ENCODE data around the gene ZPBP2.

ZPBP2 gene

DNA sequence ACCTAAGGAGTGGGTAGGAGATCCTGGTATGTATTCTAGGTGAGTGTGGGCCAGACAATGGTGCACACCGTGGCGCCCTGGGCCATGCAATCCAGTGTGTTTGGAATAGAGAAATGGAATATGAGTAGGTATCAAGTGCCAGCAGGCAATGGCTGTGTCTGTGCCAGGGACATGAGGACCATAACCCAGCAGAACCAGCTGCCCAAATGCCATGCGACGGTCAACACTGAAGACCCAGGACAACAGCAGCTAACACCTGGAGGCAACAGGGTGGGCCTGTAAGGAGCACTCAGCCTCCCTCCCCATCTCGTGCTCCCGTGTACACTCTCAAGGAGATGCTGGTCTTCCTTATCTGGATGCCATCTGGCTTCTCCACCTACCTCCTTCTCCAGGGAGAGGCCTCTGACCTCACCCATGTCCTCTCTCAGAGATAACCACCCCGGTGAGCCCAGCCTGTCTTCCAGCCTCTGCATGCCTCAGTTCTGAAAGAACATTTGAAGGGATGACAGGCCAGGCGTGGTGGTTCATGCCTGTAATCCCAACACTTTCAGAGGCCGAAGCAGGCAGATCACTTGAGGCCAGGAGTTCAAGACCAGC is 51.2 kb downstream of the ZPBP2 start (continued):
- TF ChIP-seq, protein P1, sequence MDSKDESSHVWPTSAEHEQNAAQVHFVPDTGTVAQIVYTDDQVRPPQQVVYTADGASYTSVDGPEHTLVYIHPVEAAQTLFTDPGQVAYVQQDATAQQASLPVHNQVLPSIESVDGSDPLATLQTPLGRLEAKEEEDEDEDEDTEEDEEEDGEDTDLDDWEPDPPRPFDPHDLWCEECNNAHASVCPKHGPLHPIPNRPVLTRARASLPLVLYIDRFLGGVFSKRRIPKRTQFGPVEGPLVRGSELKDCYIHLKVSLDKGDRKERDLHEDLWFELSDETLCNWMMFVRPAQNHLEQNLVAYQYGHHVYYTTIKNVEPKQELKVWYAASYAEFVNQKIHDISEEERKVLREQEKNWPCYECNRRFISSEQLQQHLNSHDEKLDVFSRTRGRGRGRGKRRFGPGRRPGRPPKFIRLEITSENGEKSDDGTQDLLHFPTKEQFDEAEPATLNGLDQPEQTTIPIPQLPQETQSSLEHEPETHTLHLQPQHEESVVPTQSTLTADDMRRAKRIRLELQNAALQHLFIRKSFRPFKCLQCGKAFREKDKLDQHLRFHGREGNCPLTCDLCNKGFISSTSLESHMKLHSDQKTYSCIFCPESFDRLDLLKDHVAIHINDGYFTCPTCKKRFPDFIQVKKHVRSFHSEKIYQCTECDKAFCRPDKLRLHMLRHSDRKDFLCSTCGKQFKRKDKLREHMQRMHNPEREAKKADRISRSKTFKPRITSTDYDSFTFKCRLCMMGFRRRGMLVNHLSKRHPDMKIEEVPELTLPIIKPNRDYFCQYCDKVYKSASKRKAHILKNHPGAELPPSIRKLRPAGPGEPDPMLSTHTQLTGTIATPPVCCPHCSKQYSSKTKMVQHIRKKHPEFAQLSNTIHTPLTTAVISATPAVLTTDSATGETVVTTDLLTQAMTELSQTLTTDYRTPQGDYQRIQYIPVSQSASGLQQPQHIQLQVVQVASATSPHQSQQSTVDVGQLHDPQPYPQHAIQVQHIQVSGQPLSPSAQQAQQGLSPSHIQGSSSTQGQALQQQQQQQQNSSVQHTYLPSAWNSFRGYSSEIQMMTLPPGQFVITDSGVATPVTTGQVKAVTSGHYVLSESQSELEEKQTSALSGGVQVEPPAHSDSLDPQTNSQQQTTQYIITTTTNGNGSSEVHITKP (tag by site-specific recombination; IDR thresholded peaks at IDR 0.05), result no peak
- TF ChIP-seq, protein P2, sequence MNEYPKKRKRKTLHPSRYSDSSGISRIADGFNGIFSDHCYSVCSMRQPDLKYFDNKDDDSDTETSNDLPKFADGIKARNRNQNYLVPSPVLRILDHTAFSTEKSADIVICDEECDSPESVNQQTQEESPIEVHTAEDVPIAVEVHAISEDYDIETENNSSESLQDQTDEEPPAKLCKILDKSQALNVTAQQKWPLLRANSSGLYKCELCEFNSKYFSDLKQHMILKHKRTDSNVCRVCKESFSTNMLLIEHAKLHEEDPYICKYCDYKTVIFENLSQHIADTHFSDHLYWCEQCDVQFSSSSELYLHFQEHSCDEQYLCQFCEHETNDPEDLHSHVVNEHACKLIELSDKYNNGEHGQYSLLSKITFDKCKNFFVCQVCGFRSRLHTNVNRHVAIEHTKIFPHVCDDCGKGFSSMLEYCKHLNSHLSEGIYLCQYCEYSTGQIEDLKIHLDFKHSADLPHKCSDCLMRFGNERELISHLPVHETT (tag by site-specific recombination; IDR thresholded peaks at IDR 0.05), result no peak
- TF ChIP-seq, protein P3, sequence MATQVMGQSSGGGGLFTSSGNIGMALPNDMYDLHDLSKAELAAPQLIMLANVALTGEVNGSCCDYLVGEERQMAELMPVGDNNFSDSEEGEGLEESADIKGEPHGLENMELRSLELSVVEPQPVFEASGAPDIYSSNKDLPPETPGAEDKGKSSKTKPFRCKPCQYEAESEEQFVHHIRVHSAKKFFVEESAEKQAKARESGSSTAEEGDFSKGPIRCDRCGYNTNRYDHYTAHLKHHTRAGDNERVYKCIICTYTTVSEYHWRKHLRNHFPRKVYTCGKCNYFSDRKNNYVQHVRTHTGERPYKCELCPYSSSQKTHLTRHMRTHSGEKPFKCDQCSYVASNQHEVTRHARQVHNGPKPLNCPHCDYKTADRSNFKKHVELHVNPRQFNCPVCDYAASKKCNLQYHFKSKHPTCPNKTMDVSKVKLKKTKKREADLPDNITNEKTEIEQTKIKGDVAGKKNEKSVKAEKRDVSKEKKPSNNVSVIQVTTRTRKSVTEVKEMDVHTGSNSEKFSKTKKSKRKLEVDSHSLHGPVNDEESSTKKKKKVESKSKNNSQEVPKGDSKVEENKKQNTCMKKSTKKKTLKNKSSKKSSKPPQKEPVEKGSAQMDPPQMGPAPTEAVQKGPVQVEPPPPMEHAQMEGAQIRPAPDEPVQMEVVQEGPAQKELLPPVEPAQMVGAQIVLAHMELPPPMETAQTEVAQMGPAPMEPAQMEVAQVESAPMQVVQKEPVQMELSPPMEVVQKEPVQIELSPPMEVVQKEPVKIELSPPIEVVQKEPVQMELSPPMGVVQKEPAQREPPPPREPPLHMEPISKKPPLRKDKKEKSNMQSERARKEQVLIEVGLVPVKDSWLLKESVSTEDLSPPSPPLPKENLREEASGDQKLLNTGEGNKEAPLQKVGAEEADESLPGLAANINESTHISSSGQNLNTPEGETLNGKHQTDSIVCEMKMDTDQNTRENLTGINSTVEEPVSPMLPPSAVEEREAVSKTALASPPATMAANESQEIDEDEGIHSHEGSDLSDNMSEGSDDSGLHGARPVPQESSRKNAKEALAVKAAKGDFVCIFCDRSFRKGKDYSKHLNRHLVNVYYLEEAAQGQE (tag by site-specific recombination; IDR thresholded peaks at IDR 0.05), result no peak
- TF ChIP-seq SALL2 (tag by site-specific recombination; IDR thresholded peaks at IDR 0.05; ENCODE audit: borderline replicate concordance) (no peak), REPIN1 (tag by site-specific recombination; IDR thresholded peaks at IDR 0.05; ENCODE audit: low read depth) (no peak)

DNA sequence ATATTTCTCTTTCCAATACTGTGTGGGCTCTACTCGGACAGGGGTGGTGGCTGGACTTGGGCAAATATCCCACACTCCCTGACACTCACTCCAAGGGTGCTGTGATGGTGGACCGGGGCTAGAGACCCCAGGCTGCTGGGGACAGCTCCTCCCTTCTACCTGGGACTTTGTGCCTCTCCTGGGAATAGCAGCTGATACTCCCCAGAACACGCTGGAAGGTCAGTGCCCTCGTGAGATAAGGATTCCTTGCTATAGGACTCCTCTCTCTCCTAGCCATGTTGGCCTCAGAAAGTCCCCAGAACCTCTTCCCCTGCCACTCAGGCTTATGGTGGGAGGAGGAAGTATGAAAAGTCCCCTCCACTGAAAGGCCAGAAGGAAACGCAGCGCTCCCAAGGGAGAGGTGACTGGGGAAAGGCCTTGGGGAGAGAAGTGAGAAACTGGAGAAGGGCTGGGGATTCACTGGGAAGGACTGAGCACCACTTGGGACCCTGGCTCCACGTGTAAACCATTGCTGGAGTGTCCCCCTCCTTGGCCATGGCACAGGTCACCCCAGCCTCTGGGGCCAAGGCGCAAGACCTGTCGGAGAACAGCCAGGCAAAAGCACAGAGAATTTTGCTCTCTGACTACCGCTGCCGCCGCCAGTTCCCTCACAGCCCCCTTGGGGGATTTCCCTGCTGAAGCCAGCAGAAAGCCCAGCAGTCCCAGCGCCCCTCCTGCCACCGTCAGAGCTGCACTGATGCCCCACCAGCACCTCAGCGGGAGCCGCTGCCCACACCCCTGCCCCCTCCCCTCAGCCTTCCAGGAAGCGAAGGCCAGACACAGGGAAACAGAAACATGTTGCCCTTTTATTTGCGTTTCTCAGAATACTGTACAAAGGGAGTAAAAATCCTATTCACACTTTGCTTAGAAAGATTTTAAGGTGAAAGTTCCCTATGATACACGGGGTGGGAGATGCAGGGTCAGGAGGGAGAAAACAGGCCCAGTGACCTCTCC is 52.5 kb downstream of the ZPBP2 start:
- Histone ChIP-seq H3K9me3 (ENCODE audit: control insufficient read depth, insufficient read depth, low read depth, low read length) (no peaks in the 10 kb centered on the region), H3K4me1 (ENCODE audit: control insufficient read depth, insufficient read depth, low read length) (peaks cover 5% of the 10 kb centered on the region; the same call in 1 of the 2 replicates), H3K27ac (ENCODE audit: extremely low read depth, low read depth, low read length) (no peak overlapping the region), H3K36me3 (ENCODE audit: control insufficient read depth in 2 of 2, insufficient read depth in 1 of 2, low read length in 2 of 2) (peaks cover 14 to 59% of the 10 kb centered on the region in 2 experiments; a peak in 2 of 3 replicates), H3K4me3 (ENCODE audit: low read depth, low read length) (no peak overlapping the region)
- ChIA-PET CTCF (interaction anchor here (0.5 kb wide), 1 partner anchor 37 kb away, joined by 3 read pairs; no protein-coding TSS in a partner anchor), POLR2A (interaction anchor here (0.7 kb wide), 1 partner anchor 218 kb away, joined by 6 read pairs; no protein-coding TSS in a partner anchor)
- no peak for TF ChIP-seq ZNF341 (tag by site-specific recombination; IDR thresholded peaks at IDR 0.05; ENCODE audit: low read depth)
- TF ChIP-seq ZIC2 (tag by site-specific recombination; IDR thresholded peaks at IDR 0.05), result peak; percentile 62
- no peak for TF ChIP-seq ZNF157 (tag by site-specific recombination; IDR thresholded peaks at IDR 0.05)
- TF ChIP-seq, protein P4, sequence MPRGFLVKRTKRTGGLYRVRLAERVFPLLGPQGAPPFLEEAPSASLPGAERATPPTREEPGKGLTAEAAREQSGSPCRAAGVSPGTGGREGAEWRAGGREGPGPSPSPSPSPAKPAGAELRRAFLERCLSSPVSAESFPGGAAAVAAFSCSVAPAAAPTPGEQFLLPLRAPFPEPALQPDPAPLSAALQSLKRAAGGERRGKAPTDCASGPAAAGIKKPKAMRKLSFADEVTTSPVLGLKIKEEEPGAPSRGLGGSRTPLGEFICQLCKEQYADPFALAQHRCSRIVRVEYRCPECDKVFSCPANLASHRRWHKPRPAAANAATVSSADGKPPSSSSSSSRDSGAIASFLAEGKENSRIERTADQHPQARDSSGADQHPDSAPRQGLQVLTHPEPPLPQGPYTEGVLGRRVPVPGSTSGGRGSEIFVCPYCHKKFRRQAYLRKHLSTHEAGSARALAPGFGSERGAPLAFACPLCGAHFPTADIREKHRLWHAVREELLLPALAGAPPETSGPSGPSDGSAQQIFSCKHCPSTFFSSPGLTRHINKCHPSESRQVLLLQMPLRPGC (tag by site-specific recombination; IDR thresholded peaks at IDR 0.05), result no peak
